GM12873 (cell line): Measurements from ENCODE around the gene LEF1.

Experiments
- CTCF ChIP-seq: IDR thresholded peaks from 2 replicates; pipeline ENCODE4 v1.5.1; 2012; ENCODE audit warnings: low read depth, mild to moderate bottlenecking, moderate library complexity, low read length, control low read depth; ENCODE audit not compliant: insufficient read depth; ENCODE audit errors: missing control alignments

Gene LEF1

GRCh38 chr4:108191269-108191914 lies 22.7 kb upstream of the LEF1 start:
- TF ChIP-seq CTCF = no peak

- TF ChIP-seq CTCF = no peak
Measured at GRCh38 chr4:108188770-108189169, 20.0 kb upstream of the LEF1 start.

- no peak for TF ChIP-seq CTCF
Measured at GRCh38 chr4:108185252-108185651, 16.5 kb upstream of the LEF1 start.

- TF ChIP-seq CTCF = no peak
Measured at GRCh38 chr4:108184453-108185049, 15.8 kb upstream of the LEF1 start.

GRCh38 chr4:108181704-108182103 lies 13.0 kb upstream of the LEF1 start:
- peak; percentile 32 for TF ChIP-seq CTCF

- TF ChIP-seq CTCF = no peak
Measured at GRCh38 chr4:108180513-108180912, 11.8 kb upstream of the LEF1 start.

GRCh38 chr4:108175966-108176365 lies 7.2 kb upstream of the LEF1 start:
- no peak for TF ChIP-seq CTCF
